ENCODE results near the gene GMPPA.

The GMPPA gene

GRCh38 chr2:219484343-219485200 lies 14.1 kb upstream of the GMPPA start:
- Histone ChIP-seq H2BK120ac (ENCODE audit: low read depth, low read length) (no peak overlapping the region), H3K9ac (ENCODE audit: low read depth, low read length, poor library complexity) (peak overlapping the region; percentile 40), H3K23ac (ENCODE audit: low read depth, low read length, poor library complexity) (peak overlapping the region; percentile 43), H4K91ac (ENCODE audit: low read depth, low read length, poor library complexity) (no peak overlapping the region), H3K9me3 (replicated peaks in 1 of 2; ENCODE audit: control insufficient read depth in 2 of 2, insufficient read depth in 1 of 2, low read depth in 1 of 2, low read length in 2 of 2) (no peaks in the 10 kb centered on the region), H2AK5ac (ENCODE audit: low read depth, low read length) (peak overlapping the region; percentile 8), H2BK15ac (ENCODE audit: low read length) (peak overlapping the region; percentile 75), H3K14ac (ENCODE audit: low read length) (peak overlapping the region; percentile 94), H3K4me2 (ENCODE audit: insufficient read depth, low read length, poor library complexity, severe bottlenecking) (peak overlapping the region; percentile 40), H3K36me3 (replicated peaks in 1 of 2; ENCODE audit: control insufficient read depth in 2 of 2, insufficient read depth in 2 of 2, low read length in 2 of 2) (no peaks in the 10 kb centered on the region), H3K4ac (ENCODE audit: low read length) (no peak overlapping the region), H3K4me1 (ENCODE audit: control insufficient read depth in 2 of 2, insufficient read depth in 1 of 2, low read depth in 1 of 2, low read length in 2 of 2) (peaks cover 11 to 12% of the 10 kb centered on the region in 2 donors), H3K27ac (replicated peaks; ENCODE audit: low read length) (no peak overlapping the region), H4K8ac (ENCODE audit: low read depth, low read length) (peak overlapping the region; percentile 43), H3K27me3 (ENCODE audit: control insufficient read depth in 3 of 3, insufficient read depth in 3 of 3, low read depth in 1 of 3, low read length in 3 of 3) (peaks cover 26 to 95% (median 64%) of the 10 kb centered on the region in 3 experiments), H3K79me1 (ENCODE audit: low read depth, low read length) (no peaks in the 10 kb centered on the region), H2BK5ac (ENCODE audit: low read length) (no peak overlapping the region), H2AFZ (ENCODE audit: low read length) (peak overlapping the region; percentile 72), H2BK12ac (ENCODE audit: low read length) (no peak overlapping the region), H3K18ac (ENCODE audit: low read length) (peak overlapping the region; percentile 44), H3K4me3 (ENCODE audit: low read length in 2 of 2) (no peak overlapping the region)
- DNase-seq (ENCODE audit: low spot score), result no peak
- WGBS, 2 donors (ENCODE audit: extremely low coverage in 2 of 2, insufficient read length in 2 of 2, insufficient replicate concordance in 1 of 2), result no CpG with 5 or more reads among the region's 89 CpGs

DNA sequence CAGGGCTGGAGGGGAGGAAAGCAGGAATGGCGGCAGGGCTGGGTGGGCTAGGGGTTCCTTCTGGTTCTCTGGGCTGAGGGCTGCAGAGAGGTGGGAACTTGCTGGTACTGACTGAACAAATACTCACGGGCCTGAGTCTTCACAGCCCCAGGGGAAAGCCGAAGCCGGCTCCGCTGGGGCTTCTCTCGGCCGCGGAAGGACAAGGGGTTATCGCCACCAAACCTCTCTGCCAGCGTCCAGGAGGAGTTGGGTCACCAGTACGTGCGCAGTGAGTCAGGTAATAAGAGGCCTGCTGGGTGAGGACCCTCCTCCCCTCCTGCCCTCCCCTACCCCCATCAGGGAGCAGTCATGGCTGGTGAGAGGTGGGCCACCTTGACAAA lies 13.5 kb upstream of the GMPPA start:
- Histone ChIP-seq H4K8ac (ENCODE audit: low read depth, low read length) (no peak overlapping the region), H4K91ac (ENCODE audit: low read depth, low read length, poor library complexity) (no peak overlapping the region), H3K4me2 (ENCODE audit: insufficient read depth, low read length, poor library complexity, severe bottlenecking) (no peak overlapping the region), H2AK5ac (ENCODE audit: low read depth, low read length) (peak overlapping the region; percentile 8), H2BK5ac (ENCODE audit: low read length) (no peak overlapping the region), H2BK12ac (ENCODE audit: low read length) (no peak overlapping the region), H3K79me1 (ENCODE audit: low read depth, low read length) (no peaks in the 10 kb centered on the region), H3K9ac (ENCODE audit: low read depth, low read length, poor library complexity) (peak overlapping the region; percentile 40), H3K23ac (ENCODE audit: low read depth, low read length, poor library complexity) (peak overlapping the region; percentile 43), H3K9me3 (replicated peaks in 1 of 2; ENCODE audit: control insufficient read depth in 2 of 2, insufficient read depth in 1 of 2, low read depth in 1 of 2, low read length in 2 of 2) (no peaks in the 10 kb centered on the region), H3K27ac (replicated peaks; ENCODE audit: low read length) (no peak overlapping the region), H3K4me3 (ENCODE audit: low read length in 2 of 2) (no peak overlapping the region), H2BK15ac (ENCODE audit: low read length) (no peak overlapping the region), H3K36me3 (replicated peaks in 1 of 2; ENCODE audit: control insufficient read depth in 2 of 2, insufficient read depth in 2 of 2, low read length in 2 of 2) (no peaks in the 10 kb centered on the region), H2BK120ac (ENCODE audit: low read depth, low read length) (no peak overlapping the region), H3K18ac (ENCODE audit: low read length) (peak overlapping the region; percentile 44), H3K4me1 (ENCODE audit: control insufficient read depth in 2 of 2, insufficient read depth in 1 of 2, low read depth in 1 of 2, low read length in 2 of 2) (peaks cover 11 to 12% of the 10 kb centered on the region in 2 donors), H2AFZ (ENCODE audit: low read length) (no peak overlapping the region), H3K27me3 (ENCODE audit: control insufficient read depth in 3 of 3, insufficient read depth in 3 of 3, low read depth in 1 of 3, low read length in 3 of 3) (peaks cover 26 to 91% (median 64%) of the 10 kb centered on the region in 3 experiments), H3K14ac (ENCODE audit: low read length) (peak overlapping the region; percentile 94), H3K4ac (ENCODE audit: low read length) (no peak overlapping the region)
- no CpG with 5 or more reads among the region's 12 CpGs for WGBS, 2 donors (ENCODE audit: extremely low coverage in 2 of 2, insufficient read length in 2 of 2, insufficient replicate concordance in 1 of 2)
- no peak for DNase-seq (ENCODE audit: low spot score)

DNA sequence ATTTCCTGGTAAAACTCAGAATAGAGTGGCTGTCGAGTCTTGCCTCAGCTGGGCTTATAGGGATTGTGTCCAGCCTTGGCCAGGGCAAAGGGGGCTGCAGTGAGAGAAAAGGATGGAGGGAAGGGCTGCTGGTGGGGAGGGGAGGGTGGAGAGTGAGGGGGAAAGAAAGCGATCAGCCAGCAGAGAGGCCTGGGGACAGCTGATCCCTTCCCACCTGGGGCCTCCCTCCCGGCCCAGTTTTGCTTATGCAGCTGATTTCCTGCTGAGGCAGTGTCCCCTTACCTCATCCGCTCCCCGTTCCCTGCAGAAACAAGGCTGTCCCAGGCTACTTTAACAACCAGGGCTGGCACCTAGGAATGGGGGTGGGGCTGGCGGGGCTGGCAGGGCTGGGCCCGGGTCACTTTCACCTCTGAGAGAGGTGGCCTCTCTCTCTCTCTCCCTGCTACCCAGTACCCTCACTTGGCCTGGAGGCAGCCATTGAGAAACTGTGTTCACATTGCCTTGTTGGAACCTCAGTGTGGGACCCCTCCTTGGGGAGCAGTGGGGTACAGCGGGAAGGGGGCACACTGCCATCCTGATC lies 12.2 kb upstream of the GMPPA start:
- H3K14ac ChIP-seq (ENCODE audit: low read length), result no peak overlapping the region
- H3K27ac ChIP-seq (replicated peaks; ENCODE audit: low read length), result no peak overlapping the region
- no peak overlapping the region for H4K91ac ChIP-seq (ENCODE audit: low read depth, low read length, poor library complexity)
- no peak overlapping the region for H2BK15ac ChIP-seq (ENCODE audit: low read length)
- no peak overlapping the region for H2BK5ac ChIP-seq (ENCODE audit: low read length)
- no peak overlapping the region for H3K4me3 ChIP-seq (ENCODE audit: low read length in 2 of 2)
- peaks cover 11 to 12% of the 10 kb centered on the region in 2 donors for H3K4me1 ChIP-seq (ENCODE audit: control insufficient read depth in 2 of 2, insufficient read depth in 1 of 2, low read depth in 1 of 2, low read length in 2 of 2)
- no peak for DNase-seq (ENCODE audit: low spot score)
- H3K79me1 ChIP-seq (ENCODE audit: low read depth, low read length), result no peaks in the 10 kb centered on the region
- no CpG with 5 or more reads among the region's 8 CpGs for WGBS, 2 donors (ENCODE audit: extremely low coverage in 2 of 2, insufficient read length in 2 of 2, insufficient replicate concordance in 1 of 2)
- peaks cover 26 to 92% (median 60%) of the 10 kb centered on the region in 3 experiments for H3K27me3 ChIP-seq (ENCODE audit: control insufficient read depth in 3 of 3, insufficient read depth in 3 of 3, low read depth in 1 of 3, low read length in 3 of 3)
- H3K23ac ChIP-seq (ENCODE audit: low read depth, low read length, poor library complexity), result no peak overlapping the region
- no peak overlapping the region for H2BK12ac ChIP-seq (ENCODE audit: low read length)
- no peak overlapping the region for H2AFZ ChIP-seq (ENCODE audit: low read length)
- H3K9ac ChIP-seq (ENCODE audit: low read depth, low read length, poor library complexity), result peak overlapping the region; percentile 78
- H2AK5ac ChIP-seq (ENCODE audit: low read depth, low read length), result no peak overlapping the region
- H3K18ac ChIP-seq (ENCODE audit: low read length), result no peak overlapping the region
- no peak overlapping the region for H4K8ac ChIP-seq (ENCODE audit: low read depth, low read length)
- H3K4me2 ChIP-seq (ENCODE audit: insufficient read depth, low read length, poor library complexity, severe bottlenecking), result no peak overlapping the region
- H3K4ac ChIP-seq (ENCODE audit: low read length), result no peak overlapping the region
- H3K9me3 ChIP-seq (replicated peaks in 1 of 2; ENCODE audit: control insufficient read depth in 2 of 2, insufficient read depth in 1 of 2, low read depth in 1 of 2, low read length in 2 of 2), result no peaks in the 10 kb centered on the region
- H3K36me3 ChIP-seq (replicated peaks in 1 of 2; ENCODE audit: control insufficient read depth in 2 of 2, insufficient read depth in 2 of 2, low read length in 2 of 2), result no peaks in the 10 kb centered on the region
- no peak overlapping the region for H2BK120ac ChIP-seq (ENCODE audit: low read depth, low read length)

DNA sequence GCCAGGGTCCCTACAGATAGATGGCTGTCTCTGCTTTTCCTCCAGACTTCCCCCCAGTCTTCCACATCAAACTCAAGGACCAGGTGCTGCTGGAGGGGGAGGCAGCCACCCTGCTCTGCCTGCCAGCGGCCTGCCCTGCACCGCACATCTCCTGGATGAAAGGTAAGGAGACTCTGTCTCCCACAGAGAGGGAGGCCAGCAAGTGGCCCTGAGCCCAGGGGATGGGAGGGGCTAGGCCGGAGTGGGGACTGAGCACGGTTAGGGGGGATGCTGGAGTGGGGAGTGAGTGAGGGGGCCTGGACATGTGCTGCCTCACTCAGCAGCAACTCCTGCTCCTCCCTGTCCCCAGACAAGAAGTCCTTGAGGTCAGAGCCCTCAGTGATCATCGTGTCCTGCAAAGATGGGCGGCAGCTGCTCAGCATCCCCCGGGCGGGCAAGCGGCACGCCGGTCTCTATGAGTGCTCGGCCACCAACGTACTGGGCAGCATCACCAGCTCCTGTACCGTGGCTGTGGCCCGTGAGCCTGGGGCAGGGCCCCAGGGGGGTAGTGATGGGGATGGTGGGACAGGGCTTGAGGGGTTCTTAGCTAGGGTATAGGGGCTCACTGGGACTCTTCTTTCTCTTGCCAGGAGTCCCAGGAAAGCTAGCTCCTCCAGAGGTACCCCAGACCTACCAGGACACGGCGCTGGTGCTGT lies 10.4 kb upstream of the GMPPA start:
- H3K27ac ChIP-seq (replicated peaks; ENCODE audit: low read length), result no peak overlapping the region
- no peak overlapping the region for H4K8ac ChIP-seq (ENCODE audit: low read depth, low read length)
- no peak overlapping the region for H3K4ac ChIP-seq (ENCODE audit: low read length)
- DNase-seq (ENCODE audit: low spot score), result no peak
- peaks cover 25 to 92% (median 54%) of the 10 kb centered on the region in 3 experiments for H3K27me3 ChIP-seq (ENCODE audit: control insufficient read depth in 3 of 3, insufficient read depth in 3 of 3, low read depth in 1 of 3, low read length in 3 of 3)
- WGBS, 2 donors (ENCODE audit: extremely low coverage in 2 of 2, insufficient read length in 2 of 2, insufficient replicate concordance in 1 of 2), result no CpG with 5 or more reads among the region's 17 CpGs
- peaks cover 11 to 12% of the 10 kb centered on the region in 2 donors for H3K4me1 ChIP-seq (ENCODE audit: control insufficient read depth in 2 of 2, insufficient read depth in 1 of 2, low read depth in 1 of 2, low read length in 2 of 2)
- H3K23ac ChIP-seq (ENCODE audit: low read depth, low read length, poor library complexity), result peak overlapping the region; percentile 36
- H3K36me3 ChIP-seq (replicated peaks in 1 of 2; ENCODE audit: control insufficient read depth in 2 of 2, insufficient read depth in 2 of 2, low read length in 2 of 2), result no peaks in the 10 kb centered on the region
- H3K9ac ChIP-seq (ENCODE audit: low read depth, low read length, poor library complexity), result peak overlapping the region; percentile 66
- peak overlapping the region; percentile 74 for H3K18ac ChIP-seq (ENCODE audit: low read length)
- no peak overlapping the region for H4K91ac ChIP-seq (ENCODE audit: low read depth, low read length, poor library complexity)
- no peak overlapping the region for H3K14ac ChIP-seq (ENCODE audit: low read length)
- H3K4me3 ChIP-seq (ENCODE audit: low read length in 2 of 2), result no peak overlapping the region
- peak overlapping the region; percentile 82 for H2AK5ac ChIP-seq (ENCODE audit: low read depth, low read length)
- H2BK12ac ChIP-seq (ENCODE audit: low read length), result no peak overlapping the region
- no peak overlapping the region for H2BK5ac ChIP-seq (ENCODE audit: low read length)
- no peak overlapping the region for H3K4me2 ChIP-seq (ENCODE audit: insufficient read depth, low read length, poor library complexity, severe bottlenecking)
- H2AFZ ChIP-seq (ENCODE audit: low read length), result no peak overlapping the region
- no peak overlapping the region for H2BK120ac ChIP-seq (ENCODE audit: low read depth, low read length)
- H3K9me3 ChIP-seq (replicated peaks in 1 of 2; ENCODE audit: control insufficient read depth in 2 of 2, insufficient read depth in 1 of 2, low read depth in 1 of 2, low read length in 2 of 2), result no peaks in the 10 kb centered on the region
- peak overlapping the region; percentile 76 for H2BK15ac ChIP-seq (ENCODE audit: low read length)
- no peaks in the 10 kb centered on the region for H3K79me1 ChIP-seq (ENCODE audit: low read depth, low read length)
